Stimulated activated CD4-positive, alpha-beta T cell treated with anti-CD3 and anti-CD28 coated beads, Interleukin-1b, Interleukin-23, amount 100 ng/mL, for 4 hours (primary cell): ENCODE data around the gene RRAS2.
"Not testable (repeated sequence)": the region's sequence is repeated elsewhere in the genome, so short reads cannot be mapped to it uniquely, and the experiment has no call there.

Experiments
- DNase-seq, 2 donors: peaks; one replicate each; pipeline ENCODE4 v3.0.0-alpha.2; 2020; ENCODE audit warnings: low read depth in 2 of 2

Gene RRAS2

DNA sequence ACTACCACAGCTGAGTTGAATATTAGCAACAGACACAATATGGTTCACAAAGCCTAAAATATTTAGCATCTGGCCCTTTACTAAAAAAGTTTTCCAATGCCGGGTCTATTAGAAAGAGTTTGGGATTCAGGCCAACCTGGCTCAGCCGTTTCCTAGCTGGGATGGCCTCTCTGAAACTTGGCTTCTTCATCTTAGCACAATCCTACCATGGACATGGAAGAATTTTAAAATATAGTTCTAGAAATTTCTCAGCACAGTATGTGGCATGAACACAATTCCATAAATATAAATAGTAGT is 103.8 kb downstream of the RRAS2 start:
- DNase-seq, result no peak

DNA sequence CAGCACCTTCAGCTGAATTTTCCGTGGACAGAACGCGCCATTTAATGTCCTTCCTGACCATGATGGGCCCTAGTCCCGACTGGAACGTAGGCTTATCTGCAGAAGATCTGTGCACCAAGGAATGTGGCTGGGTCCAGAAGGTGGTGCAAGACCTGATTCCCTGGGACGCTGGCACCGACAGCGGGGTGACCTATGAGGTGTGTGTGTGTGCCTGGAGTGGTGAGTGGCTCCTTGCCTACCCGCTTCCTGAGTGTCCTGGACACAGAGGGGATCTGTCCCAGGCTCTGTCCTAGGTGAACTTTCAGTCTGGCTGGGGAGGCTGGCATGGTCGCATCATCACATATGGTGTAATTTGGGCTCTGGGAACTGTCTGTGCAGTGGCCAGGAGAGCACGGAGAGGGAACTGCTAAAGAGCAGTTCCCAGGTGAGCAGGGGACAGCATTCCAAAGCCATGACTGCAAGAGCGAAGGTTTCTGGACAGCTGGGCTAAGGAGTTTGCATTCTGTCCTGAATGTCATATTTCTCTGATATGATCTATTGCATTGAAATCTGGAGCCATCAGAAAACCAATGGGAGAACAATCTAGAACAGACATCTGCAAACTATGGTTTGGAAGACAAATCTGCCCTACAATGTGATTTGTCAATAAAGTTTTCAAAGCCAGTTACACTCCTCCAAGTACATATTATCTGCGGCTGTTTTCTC is 104.3 kb downstream of the RRAS2 start:
- no peak for DNase-seq

DNA sequence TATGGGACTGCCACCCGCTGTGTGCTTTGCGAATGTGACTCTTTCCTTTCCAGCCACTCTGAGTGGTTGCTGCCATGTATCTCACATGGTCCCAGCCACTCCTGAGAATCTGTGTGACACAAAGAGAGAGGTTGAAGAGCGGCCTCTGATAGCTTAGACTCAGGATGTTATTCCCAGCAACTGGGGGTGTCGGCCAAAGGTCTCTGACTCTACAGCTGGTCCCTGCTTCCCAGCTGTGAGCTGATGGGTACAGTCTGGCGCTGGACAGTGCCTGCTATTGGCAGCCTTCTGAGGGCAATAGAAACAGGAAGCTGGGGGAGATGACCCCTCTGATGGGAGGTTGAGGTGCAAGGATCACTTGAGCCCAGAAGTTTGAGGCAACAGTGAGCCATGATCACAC is 105.1 kb downstream of the RRAS2 start:
- no peak for DNase-seq

DNA sequence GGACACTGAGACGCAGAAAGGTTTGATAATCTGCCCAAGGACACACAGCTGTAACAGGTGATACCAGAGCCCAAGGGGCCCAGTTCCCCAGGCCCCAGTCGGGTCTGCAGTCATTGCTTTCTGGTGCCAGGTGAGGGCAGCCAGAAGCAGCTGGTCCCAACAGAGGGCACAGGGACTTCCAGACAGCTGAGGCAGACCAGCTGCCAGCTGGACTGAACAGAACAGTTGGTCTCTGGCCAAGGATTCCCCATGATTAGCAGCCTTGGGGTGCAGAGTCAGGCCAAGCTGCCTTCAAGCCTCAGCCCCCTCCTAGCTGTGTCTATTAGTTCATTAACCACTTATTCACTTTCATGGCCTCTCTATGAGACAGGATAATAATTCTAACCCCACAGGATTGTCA is 105.6 kb downstream of the RRAS2 start:
- DNase-seq, result no peak

DNA sequence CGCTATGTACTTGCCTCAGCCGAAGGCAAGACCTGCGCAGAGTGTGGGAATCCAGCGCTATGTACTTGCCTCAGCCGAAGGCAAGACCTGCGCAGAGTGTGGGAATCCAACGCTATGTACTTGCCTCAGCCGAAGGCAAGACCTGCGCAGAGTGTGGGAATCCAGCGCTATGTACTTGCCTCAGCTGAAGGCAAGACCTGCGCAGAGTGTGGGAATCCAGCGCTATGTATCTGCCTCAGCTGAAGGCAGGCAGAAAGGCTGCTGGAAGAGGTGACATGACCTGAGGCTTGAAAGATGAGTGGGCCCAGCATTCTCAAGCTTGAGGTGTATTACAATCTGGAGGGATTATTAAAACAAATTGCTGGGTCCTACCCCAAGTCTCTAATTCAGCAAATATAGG is 106.5 kb downstream of the RRAS2 start:
- DNase-seq, result not testable (repeated sequence)

DNA sequence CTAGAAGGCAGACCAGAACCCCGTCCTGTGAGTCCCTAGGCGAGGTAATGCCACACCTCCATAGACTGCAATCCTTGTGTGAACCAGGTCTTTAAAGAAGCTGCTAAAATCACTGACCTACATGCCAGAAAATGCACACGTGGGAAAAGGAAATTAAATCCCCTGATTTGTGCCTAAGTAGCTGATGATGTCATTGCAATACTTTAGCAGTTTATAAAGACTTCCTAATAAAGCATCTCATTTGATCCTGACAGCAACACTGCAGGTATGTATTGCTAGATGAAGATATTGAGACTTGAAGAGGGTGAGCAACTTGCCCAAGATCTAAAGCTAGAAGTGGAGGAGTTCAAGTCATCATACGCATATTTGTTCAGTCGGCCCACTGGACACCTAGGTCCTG is 107.2 kb downstream of the RRAS2 start:
- DNase-seq, result no peak

DNA sequence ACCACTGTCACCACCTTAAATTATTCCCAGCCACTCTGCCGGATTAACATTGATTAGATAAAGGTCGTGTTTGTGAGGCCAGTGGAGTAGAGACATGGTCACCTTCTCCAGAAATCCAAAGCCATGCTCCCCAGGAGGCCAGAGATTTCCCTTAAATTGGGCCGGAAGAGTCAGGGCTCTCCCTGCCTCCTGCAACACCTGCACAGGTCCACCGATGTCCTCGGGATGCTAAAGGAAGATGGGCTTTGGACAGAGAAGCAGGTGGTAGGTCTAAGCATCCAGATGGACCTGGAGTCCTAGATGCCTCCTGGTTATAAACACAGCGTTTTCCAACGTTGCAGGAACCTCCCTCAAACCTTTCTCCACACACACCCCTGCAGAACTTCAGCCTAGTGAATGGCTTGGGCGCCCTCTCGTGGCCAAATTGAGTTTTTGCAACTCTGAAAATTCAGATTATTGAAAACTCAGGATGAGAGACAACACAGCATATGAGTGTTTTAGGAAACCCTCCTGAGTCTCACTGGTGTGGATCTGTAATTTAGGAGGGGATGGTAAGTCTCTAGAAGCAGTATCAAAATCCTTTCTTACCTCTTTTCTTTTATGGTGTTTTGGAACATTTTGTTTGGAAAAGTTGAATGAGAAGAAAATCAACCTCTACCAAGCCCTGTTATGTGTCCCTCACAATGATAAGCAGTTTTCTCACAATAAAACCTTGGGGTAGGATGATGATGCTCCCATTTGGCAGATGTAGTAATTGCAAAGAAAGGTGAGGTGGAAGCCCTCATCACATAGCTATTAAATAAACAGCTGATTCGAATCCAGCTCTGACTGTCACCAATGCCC is 109.6 kb downstream of the RRAS2 start:
- DNase-seq, result peak; percentile 56 to 70

DNA sequence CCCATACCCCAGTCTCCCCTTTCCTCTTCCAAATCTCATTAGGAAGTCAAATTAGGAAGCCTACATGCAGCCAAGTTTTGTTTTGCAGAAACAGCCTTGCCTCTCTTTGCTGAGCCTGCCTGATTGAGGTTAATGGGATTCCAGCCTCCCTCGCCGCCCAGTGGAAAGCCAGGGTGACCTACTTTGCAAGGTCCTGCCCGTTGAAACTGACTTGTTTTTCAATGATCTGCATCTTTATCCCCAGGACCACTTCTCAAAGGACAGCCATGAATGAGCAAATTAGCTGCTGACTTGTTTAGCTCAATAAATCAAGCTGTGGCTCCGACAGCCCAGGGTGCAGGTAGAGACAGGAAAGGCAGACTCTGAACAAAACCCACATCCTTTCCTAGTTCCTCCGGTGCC is 110.4 kb downstream of the RRAS2 start:
- DNase-seq, result no peak

DNA sequence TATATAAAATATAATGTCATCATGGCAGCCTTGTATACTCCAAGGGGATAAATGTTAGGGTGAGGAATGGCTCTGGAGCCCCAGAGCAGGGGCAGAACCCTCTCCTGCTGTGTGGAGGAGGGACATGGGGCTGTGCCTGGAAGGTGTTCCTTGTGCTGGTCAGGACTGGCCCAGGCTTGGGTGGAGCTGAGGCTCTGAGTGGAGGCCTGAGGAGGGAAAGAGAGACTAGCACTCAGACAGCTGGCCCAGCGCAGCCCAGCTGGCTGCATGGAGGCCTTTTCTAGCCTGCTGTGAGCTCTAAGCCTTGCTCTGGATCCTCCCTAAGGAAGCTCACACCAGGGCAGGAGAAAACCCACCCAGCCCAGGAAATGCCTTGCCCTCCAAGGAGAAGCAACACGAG is 113.5 kb downstream of the RRAS2 start:
- DNase-seq, result no peak

DNA sequence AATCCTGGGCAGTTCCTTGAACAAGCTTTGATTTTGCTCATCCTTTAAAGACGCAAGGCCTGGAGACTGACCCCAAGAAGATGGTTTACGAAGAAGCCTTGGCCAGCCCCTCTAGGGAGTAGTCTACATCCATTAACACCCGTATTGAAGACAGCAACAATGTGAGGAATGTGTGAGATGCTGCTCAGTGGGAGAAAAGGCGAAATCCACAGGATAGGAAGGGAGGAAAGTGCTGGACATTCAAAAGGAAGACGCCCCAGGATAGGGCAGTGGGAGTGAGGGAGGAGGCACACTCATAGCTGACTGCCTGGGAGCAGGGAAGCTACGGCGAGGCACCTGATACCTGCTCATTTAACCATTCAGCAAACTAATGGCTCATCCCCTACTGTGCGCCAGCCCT is 114.1 kb downstream of the RRAS2 start:
- DNase-seq, result no peak

DNA sequence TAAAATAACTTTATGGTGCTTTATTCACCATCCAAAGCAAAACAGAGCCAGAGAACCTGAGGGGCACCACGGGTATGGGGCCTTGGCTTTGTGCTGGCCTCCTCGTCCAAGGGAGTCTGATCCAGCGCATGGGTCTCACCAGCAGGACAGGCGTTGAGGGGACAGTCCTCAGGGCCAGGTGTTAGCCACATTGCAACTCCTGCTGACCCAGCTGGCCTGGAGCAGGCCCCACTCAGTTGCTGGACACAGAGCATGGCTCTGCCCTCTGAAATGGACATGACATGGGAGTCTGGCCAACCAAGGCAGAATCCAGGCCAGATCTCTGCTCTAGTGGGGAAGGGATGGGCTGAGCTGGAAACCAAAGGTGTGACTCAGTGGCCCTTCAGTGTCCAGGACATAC is 116.2 kb downstream of the RRAS2 start:
- DNase-seq, result no peak

DNA sequence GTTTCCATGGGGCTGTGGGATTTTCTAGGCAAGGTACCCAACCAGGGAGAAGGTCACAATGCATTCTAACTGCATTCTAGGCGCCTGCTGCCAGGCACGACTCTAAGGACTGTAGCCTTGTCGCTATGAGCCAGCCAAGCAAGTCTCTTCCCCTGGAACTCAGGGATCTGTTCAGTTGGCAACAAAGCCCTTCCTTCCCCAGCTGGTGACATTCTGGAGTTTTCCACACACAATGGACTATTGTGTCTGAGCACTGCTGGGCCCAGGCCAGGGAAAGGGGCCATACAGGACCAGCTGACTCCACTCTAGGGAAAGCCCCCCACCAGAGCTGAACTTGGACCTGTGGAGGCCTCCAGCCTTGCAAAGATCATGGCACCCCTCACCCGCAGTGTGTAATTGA is 116.8 kb downstream of the RRAS2 start:
- DNase-seq, result no peak

DNA sequence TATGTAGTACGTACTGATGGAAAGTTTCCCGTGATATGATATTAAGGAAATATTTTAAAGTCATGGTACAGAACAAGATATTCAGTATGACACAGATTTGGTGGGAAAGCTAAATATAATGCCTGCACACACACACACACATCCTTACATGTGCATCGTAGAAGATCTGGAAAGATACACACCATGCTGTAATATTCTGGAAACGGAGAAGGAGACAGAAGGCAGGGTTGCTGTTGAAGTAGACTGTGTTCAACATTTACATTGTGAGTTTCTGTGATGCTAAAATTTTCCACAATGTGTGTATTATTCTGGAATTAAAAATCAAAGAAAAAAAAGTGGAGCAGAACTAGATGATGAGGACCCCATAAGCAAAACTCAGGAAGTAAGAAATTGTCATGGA is 118.0 kb downstream of the RRAS2 start:
- DNase-seq, result no peak

DNA sequence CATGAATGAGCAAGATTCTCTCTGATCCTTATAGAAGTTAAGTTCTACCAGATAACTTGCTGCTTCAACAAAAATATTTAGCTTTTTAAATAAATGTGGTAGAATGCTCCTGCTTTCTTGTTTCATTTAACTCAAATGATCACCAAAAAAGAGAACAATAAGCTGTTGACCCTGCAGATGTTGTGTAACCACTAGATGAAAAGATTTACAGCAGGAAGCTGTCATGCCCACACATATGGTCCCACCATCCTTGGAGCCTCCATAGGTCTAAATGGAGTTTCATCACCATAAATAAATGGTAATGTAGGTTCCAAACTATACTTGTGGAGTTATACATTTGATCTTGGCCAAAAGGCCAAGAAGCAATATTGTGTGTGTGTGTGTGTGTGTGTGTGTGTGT is 118.8 kb downstream of the RRAS2 start:
- no peak for DNase-seq

DNA sequence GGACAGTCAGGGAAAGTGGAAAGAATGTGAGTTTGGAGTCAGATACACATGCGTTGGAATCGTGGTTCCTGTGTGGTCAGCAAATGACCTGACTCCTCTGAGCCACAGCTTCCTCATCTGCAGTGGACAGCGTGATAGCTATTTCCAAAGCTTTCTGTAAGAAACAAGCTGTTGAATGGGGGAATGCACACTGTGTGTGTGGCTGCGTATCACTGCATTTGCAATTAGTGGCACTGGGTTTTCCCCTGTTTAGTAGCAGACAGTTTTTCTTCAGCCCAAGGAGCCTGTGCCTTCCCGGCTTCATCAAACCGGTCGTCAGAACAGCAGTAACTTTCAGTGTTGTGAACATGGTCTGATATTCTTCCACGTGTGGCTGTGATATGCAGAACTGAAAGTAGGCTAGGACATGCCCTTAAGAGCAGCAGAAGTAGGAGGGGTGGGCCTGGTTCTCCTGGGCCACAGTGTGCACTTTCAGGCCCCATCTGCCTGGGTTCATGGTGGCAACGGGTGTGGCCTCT is 121.5 kb downstream of the RRAS2 start:
- DNase-seq, result no peak

DNA sequence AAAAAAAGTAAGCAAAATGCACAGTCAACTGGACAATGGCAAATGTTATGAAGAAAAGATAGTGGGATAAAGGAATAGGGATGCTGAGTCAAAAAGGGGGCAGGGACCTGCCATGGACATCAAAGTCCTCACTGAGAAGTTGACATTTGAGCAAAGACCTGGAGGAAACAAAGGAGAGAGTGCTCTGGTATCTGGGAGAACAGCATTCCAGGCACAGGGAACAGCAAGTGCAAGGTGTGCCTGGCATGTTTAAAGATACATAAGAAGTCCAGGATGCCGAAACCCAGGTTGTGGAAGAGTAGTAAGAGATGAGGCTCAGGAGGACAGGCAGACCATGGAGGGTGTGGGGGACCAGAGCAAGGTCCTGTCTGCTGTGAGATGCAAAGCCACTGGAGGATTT is 123.3 kb downstream of the RRAS2 start:
- no peak for DNase-seq

DNA sequence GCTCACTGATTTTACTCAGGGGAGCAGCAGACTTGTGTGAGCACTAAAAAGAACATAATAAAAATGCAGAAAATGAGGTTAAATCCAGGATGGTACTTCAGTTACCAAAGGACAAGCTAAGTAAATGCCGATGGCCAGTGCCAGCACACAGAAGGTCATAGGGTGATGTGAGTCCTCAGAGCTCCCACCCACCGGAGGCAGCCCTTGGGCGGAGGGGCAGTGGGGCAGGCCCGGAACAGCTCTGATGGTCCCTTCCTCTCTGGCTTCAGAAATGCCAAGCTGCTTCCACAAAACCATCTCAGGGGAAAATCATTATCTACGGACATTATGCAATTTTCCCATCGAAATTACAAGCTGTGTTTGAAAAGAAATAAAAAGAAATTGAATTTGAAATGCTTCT is 124.5 kb downstream of the RRAS2 start:
- no peak for DNase-seq

DNA sequence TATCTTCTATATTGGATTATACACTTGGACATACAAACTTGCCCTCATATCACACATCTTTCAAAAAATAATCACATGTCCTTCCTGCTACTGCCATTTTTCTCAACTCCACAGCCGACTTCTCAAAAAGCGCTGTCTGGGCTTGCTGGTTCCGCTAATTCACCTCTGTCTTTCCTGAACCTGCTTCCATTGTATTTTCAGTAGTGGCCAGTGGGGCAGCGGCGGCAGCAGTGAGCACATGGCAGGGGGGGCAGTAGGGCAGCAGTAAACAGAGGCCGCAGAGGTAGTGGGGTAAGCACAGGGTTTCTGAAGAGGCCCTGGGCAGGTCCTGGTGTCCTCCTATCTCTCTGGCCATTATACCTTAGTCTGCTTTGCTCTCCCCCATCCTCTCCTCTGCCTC is 126.3 kb downstream of the RRAS2 start:
- DNase-seq, result no peak

DNA sequence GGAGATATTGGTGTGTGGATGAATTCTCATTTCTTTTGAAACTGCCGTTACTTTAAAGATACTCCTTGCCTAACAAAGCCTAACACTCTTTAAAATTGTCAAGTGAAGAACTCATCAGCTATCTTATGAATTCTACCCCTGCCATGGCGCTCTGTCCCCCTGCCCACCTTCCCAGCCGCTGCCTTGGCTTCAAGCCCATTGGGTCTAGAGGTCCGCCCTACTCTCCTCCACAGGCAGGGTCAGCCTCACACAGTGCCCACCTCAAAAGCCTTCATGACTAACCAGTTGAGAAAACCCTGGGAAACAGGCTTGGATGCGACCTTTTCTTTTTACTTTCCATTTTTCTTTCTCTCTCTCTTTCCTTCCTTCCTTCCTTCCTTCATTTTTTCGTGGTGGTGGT is 128.6 kb downstream of the RRAS2 start:
- no peak for DNase-seq

DNA sequence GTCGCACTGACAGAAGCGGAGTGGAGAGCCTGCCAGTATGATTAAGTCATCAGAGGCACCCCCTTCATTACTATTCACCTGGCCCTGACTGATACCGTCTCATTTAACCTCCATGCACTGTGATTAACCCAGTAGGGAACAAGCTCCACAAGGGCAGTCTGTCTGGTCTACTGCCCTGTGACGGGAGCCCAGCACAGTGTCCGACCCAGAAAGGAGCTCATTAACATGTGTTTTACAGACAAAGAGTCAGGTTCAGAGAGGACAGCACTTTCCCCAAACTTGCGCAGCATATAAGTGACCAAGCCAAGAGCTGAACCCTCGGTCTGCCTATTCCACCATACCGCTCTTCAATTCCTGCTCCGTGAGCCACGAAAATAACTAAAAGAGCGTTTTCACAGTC is 129.5 kb downstream of the RRAS2 start:
- DNase-seq, result no peak

DNA sequence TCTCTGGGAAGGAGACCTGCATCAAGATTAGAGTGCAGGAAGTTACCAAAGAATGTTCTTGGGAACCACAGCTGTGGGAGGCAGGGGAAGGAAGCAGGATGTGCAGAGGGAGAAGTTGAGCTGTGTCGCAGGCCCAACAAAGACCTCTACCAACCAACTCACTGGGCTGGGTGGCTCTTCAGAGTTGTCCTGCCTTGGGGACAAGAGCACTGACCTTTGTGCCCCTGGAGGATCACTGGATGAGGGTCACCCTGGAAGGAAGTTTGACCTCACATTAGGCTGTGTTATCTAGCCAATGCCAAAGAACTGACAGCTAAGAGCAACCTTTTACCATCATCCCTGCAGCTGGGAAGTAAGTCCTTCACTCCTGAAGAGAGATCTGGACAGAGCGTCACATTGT is 130.6 kb downstream of the RRAS2 start:
- DNase-seq, result no peak
